NCI-H446 treated with DMSO at 0.1 percent for 48 hours (cell line): ENCODE measurements around the gene FRG1.
"Not testable (repeated sequence)": the region's sequence is repeated elsewhere in the genome, so short reads cannot be mapped to it uniquely, and the experiment has no call there.

ENCODE experiments used
- DNase-seq: peaks from one replicate; lab custom pipeline; 2025; lab: John Stamatoyannopoulos, UW

The FRG1 gene

DNA sequence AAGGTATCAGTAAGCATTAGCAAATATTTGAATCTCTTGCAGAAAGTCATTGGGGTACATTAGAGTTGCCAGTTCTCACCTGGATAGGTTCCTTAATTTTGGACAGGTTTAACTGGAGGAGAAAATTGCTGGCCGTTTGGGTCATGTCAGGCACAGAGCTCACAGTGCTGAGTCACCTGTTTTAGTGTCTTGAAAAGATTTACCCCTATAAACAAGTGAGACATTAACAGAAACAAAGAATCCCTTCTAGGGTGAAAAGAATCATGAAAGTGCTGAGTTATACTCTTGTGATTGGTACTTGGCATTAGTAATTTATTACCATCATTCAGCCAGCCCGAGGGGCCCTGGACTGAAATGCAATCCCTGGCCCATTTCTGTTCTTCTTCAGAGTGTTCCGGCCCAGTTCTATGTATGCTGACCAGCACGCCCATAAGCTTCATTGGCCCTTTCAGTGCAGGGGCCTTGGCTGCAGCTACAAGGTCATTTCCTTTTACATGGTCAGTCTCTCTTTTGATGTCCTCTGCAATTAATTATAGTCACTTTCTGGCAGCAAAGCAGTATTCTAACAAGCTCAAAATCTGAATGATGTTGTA lies 45.1 kb downstream of the FRG1 start:
- DNase-seq: not testable (repeated sequence)

DNA sequence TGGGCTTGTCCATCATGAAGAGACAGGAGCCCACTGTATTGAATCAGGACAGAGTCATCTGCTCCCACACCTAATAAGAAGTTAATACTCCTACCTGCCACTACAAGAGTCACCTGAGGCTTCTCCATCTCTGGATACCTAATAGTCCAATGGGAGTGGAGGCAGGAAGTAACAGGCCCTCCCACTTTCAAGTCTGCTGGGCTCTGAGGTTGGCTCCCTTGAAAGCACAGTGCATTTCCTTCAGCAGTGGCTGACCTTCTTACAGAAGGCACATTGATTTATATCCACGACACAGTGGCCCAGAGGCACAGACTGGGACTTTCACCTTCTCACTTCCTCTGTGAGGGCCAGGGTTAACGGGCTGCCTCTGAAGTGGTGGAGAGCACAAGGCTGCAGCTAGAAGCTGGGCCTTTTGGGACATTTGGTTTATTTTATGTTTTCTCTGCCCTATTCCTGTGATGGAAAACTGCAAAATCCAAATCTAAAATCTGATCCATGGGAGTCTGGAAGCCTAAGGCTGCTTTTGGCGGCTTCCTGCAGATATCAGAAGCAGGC lies 48.3 kb downstream of the FRG1 start:
- no peak for DNase-seq

DNA sequence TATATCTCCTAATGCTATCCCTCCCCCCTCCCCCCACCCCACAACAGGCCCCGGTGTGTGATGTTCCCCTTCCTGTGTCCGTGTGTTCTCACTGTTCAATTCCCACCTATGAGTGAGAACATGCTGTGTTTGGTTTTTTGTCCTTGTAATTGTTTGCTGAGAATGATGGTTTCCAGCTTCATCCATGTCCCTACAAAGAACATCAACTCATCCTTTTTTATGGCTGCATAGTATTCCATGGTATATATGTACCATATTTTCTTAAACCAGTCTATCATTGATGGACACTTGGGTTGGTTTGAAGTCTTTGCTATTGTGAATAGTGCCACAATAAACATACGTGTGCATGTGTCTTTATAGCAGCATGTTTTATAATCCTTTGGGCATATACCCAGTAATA lies 49.3 kb downstream of the FRG1 start:
- DNase-seq: not testable (repeated sequence)
